Adrenal gland (tissue), 12 donors: Measurements from ENCODE around the gene SRPK2. TPM values are rescaled to one million over a fixed set of nuclear protein-coding genes. Genes with fewer than 3 reads are reported as not detected.
A peak's percentile ranks its signal among the peaks of the same experiment; 100 is the strongest.
"Not testable (repeated sequence)": the region's sequence is repeated elsewhere in the genome, so short reads cannot be mapped to it uniquely, and the experiment has no call there.

ENCODE experiments used
- DNase-seq, 7 donors: peaks; one replicate each; pipeline ENCODE4 v3.0.0-alpha.2; 2019 to 2020
- H3K27ac ChIP-seq, 5 donors: fragments of 200-600 bp; sonication (generic) in 4 of 5; 1 replicate in 3 of 5; 2 replicates in 2 of 5; pipeline versions ENCODE4 v1.5.1 to v1.8.0; 2016 to 2020; ENCODE audit warnings: mild to moderate bottlenecking in 1 of 5
- H3K27me3 ChIP-seq: fragments of 200-600 bp; 2 replicates; pipeline ENCODE4 v1.8.0; 2021
- H3K36me3 ChIP-seq, 2 donors: fragments of 200-600 bp; replicated peaks in 1 of 2; 1 replicate in 1 of 2; 2 replicates in 1 of 2; pipeline versions ENCODE4 v1.5.1 to v1.8.0; 2018 to 2022
- H3K4me1 ChIP-seq, 2 donors: fragments of 200-600 bp; replicated peaks in 1 of 2; 1 replicate in 1 of 2; 2 replicates in 1 of 2; pipeline versions ENCODE4 v1.5.1 to v1.8.0; 2018 to 2021
- H3K4me3 ChIP-seq, 4 donors: fragments of 200-600 bp; sonication (generic) in 3 of 4; one replicate each; pipeline ENCODE4 v1.5.1; 2016 to 2018
- H3K9me3 ChIP-seq, 3 donors: fragments of 200-600 bp; sonication (generic) in 1 of 3; replicated peaks in 1 of 3; 1 replicate in 2 of 3; 2 replicates in 1 of 3; pipeline versions ENCODE4 v1.5.1 to v1.8.0; 2016 to 2021
- CTCF ChIP-seq, 6 experiments: fragments of 450-650 bp in 4 of 6; fragments of 200-600 bp in 2 of 6; sonication (generic) in 1 of 6; IDR thresholded peaks; 1 replicate in 5 of 6; 2 replicates in 1 of 6; pipeline versions ENCODE4 v1.5.1 to v1.8.0; 2016 to 2021; ENCODE audit warnings: antibody characterized with exemption in 6 of 6, mild to moderate bottlenecking in 2 of 6, moderate library complexity in 1 of 6
- POLR2A ChIP-seq, 2 donors: fragments of 450-650 bp; IDR thresholded peaks; one replicate each; pipeline ENCODE4 v1.6.1; 2017; ENCODE audit warnings: antibody characterized with exemption in 2 of 2, mild to moderate bottlenecking in 2 of 2, moderate library complexity in 1 of 2
- WGBS, 4 donors: extraction: QIAGEN DNeasy Blood & Tissue Kit in 2 of 4; methylation state at CpG; one replicate each; pipeline versions ENCODE4 v1.1.5 to v1.1.7; 2013 to 2017; 5-methylcytosine and 5-hydroxymethylcytosine counted together
- intact Hi-C, 2 donors: fragments of 100-400 bp; cut with DNase I; formaldehyde crosslinking; loops; one replicate each; pipeline versions ENCODE4 v1.14.1 to v1.15.0; 2022 to 2023
- polyA plus RNA-seq, 3 donors: library from polyadenylated mRNA; stranded (reverse); fragments of 200-250 nt in 2 of 3; fragments of 350-450 nt in 1 of 3; fragmentation: Illumina TruSeq in 1 of 3; extraction: RNeasy Lipid Tissue Mini Kit (QIAGEN cat#74804) in 1 of 3; gene quantifications; one replicate each; pipeline ENCODE4 v1.2.3, GENCODE V29; 2013 to 2014
- total RNA-seq, 9 donors: library from RNA; depleted of rRNA in 4 of 9; stranded (reverse); fragments of >200 nt in 4 of 9; fragments of 120-200 nt in 1 of 9; fragmentation: NEBNext Ultra II Directional in 1 of 9; extraction: Animal tissue kit (Norgen Biotek cat#: 25700) in 1 of 9; gene quantifications; one replicate each; pipeline versions ENCODE4 v1.1.0 to v1.2.4, GENCODE V29; 2013 to 2023
- donor health status: healthy with polysubstance abuse.
- donor health status: Bipolar disorder and iron deficiency.
- donor health status: DM: yes; HTN: yes; CAD: no.
- donor health status: DM: no; HTN: no; CAD: no.
- donor health status: DM: no; HTN: no; CAD: no.
- donor health status: DM: yes; HTN: yes; CAD: no.

Gene SRPK2
- total and polyA plus RNA-seq, 12 donors, result 7.3 to 64.7 (median 36.6) TPM

GRCh38 chr7:105367458-105367857, 21.3 kb downstream of the SRPK2 start:
- intact Hi-C loops, result no loop called here
- DNase-seq, result no peak
- no peaks in the 10 kb centered on the region for H3K9me3 ChIP-seq
- no peaks in the 10 kb centered on the region for H3K36me3 ChIP-seq
- no peak overlapping the region for H3K27ac ChIP-seq
- H3K4me1 ChIP-seq, result peaks cover 5 to 9% of the 10 kb centered on the region in 2 donors
- WGBS, 4 donors, result 89 to 98% (median 94%) methylated on average over 2 of the region's 2 CpGs
- TF ChIP-seq POLR2A (IDR thresholded peaks at IDR 0.05), result no peak
- no peak for TF ChIP-seq CTCF (IDR thresholded peaks at IDR 0.05)
- H3K27me3 ChIP-seq, result no peaks in the 10 kb centered on the region
- no peak overlapping the region for H3K4me3 ChIP-seq

GRCh38 chr7:105365541-105366534, 22.9 kb downstream of the SRPK2 start:
- 76 to 80% (median 78%) methylated on average over 25 of the region's 25 CpGs for WGBS, 4 donors
- peak; percentile 32 to 71 (median 66) for DNase-seq
- H3K4me3 ChIP-seq, result no peak overlapping the region
- no peaks in the 10 kb centered on the region for H3K9me3 ChIP-seq
- intact Hi-C loops, result no loop called here
- H3K36me3 ChIP-seq, result no peaks in the 10 kb centered on the region
- H3K4me1 ChIP-seq, result peaks cover 5 to 9% of the 10 kb centered on the region in 2 donors
- H3K27me3 ChIP-seq, result no peaks in the 10 kb centered on the region
- TF ChIP-seq POLR2A (IDR thresholded peaks at IDR 0.05) (no peak), CTCF (IDR thresholded peaks at IDR 0.05) (no peak)
- H3K27ac ChIP-seq, result peak overlapping the region in 2 of 5 donors; percentile 9 to 38

GRCh38 chr7:105364684-105365083, 24.0 kb downstream of the SRPK2 start:
- 95 to 98% (median 96%) methylated on average over 3 of the region's 3 CpGs for WGBS, 4 donors
- Histone ChIP-seq H3K36me3 (no peaks in the 10 kb centered on the region), H3K4me3 (no peak overlapping the region), H3K27me3 (no peaks in the 10 kb centered on the region), H3K9me3 (no peaks in the 10 kb centered on the region), H3K27ac (no peak overlapping the region), H3K4me1 (peaks cover 5 to 9% of the 10 kb centered on the region in 2 donors)
- no peak for DNase-seq
- intact Hi-C loops, result no loop called here
- TF ChIP-seq POLR2A (IDR thresholded peaks at IDR 0.05), result no peak
- no peak for TF ChIP-seq CTCF (IDR thresholded peaks at IDR 0.05)

- H3K9me3 ChIP-seq, H3K27me3 ChIP-seq, H3K4me3 ChIP-seq, H3K27ac ChIP-seq, intact Hi-C loops, H3K36me3 ChIP-seq, DNase-seq, H3K4me1 ChIP-seq: not testable (repeated sequence)
- 95 to 99% (median 97%) methylated on average over 6 of the region's 6 CpGs for WGBS, 4 donors
These were observed 25.1 kb downstream of the SRPK2 start for GRCh38 chr7:105363657-105364056.

GRCh38 chr7:105362685-105363084, 26.0 kb downstream of the SRPK2 start:
- H3K9me3 ChIP-seq, H3K27me3 ChIP-seq, H3K27ac ChIP-seq, DNase-seq, H3K4me1 ChIP-seq, intact Hi-C loops, H3K4me3 ChIP-seq, H3K36me3 ChIP-seq: not testable (repeated sequence)
- 95 to 98% (median 96%) methylated on average over 5 of the region's 5 CpGs for WGBS, 4 donors

GRCh38 chr7:105361995-105362394, 26.7 kb downstream of the SRPK2 start:
- 96 to 99% (median 97%) methylated on average over 8 of the region's 8 CpGs for WGBS, 4 donors
- H3K9me3 ChIP-seq, H3K4me3 ChIP-seq, H3K27me3 ChIP-seq, H3K36me3 ChIP-seq, H3K27ac ChIP-seq, DNase-seq, H3K4me1 ChIP-seq, intact Hi-C loops: not testable (repeated sequence)

- H3K27ac ChIP-seq, H3K4me3 ChIP-seq, DNase-seq, H3K9me3 ChIP-seq, intact Hi-C loops, H3K36me3 ChIP-seq, H3K4me1 ChIP-seq, H3K27me3 ChIP-seq: not testable (repeated sequence)
- 90 to 95% (median 94%) methylated on average over 2 of the region's 2 CpGs for WGBS, 4 donors
These were observed 28.6 kb downstream of the SRPK2 start for GRCh38 chr7:105360149-105360548.
